Inflammatory macrophage (primary cell): ENCODE measurements around the gene NSUN2.
A peak's percentile ranks its signal among the peaks of the same experiment; 100 is the strongest.

Source experiments
- DNase-seq, 2 donors: peaks; one replicate each; pipeline ENCODE4 v3.0.0-alpha.2; 2020 to 2022

The NSUN2 gene

GRCh38 chr5:6642655-6643054 lies 9.8 kb upstream of the NSUN2 start:
- DNase-seq: no peak

GRCh38 chr5:6638236-6638635 lies 5.4 kb upstream of the NSUN2 start:
- DNase-seq: peak; percentile 38 to 51

GRCh38 chr5:6637590-6637989 lies 4.7 kb upstream of the NSUN2 start:
- DNase-seq: no peak

GRCh38 chr5:6637022-6637421 lies 4.2 kb upstream of the NSUN2 start:
- DNase-seq: no peak

GRCh38 chr5:6636293-6636692 lies 3.4 kb upstream of the NSUN2 start:
- DNase-seq: no peak

- DNase-seq: no peak
These were observed 2.1 kb upstream of the NSUN2 start for GRCh38 chr5:6634788-6635430.

GRCh38 chr5:6634306-6634705 lies 1.5 kb upstream of the NSUN2 start:
- DNase-seq: peak; percentile 33 to 60

- DNase-seq: peak in 1 of 2 donors; percentile 58
These were observed 813 bp upstream of the NSUN2 start for GRCh38 chr5:6633469-6634245.

GRCh38 chr5:6632324-6632887 lies 438 bp downstream of the NSUN2 start:
- peak; percentile 28 to 32 for DNase-seq

- DNase-seq: no peak
These were observed 1.4 kb downstream of the NSUN2 start for GRCh38 chr5:6631441-6631840.

GRCh38 chr5:6626508-6626907 lies 6.3 kb downstream of the NSUN2 start:
- no peak for DNase-seq

GRCh38 chr5:6623941-6624340 lies 8.9 kb downstream of the NSUN2 start:
- DNase-seq: no peak

- DNase-seq: no peak
These were observed 9.6 kb downstream of the NSUN2 start for GRCh38 chr5:6623228-6623627.

GRCh38 chr5:6616632-6617031 lies 16.2 kb downstream of the NSUN2 start:
- no peak for DNase-seq

GRCh38 chr5:6615034-6615815 lies 17.6 kb downstream of the NSUN2 start:
- no peak for DNase-seq

GRCh38 chr5:6611334-6612256 lies 21.2 kb downstream of the NSUN2 start:
- no peak for DNase-seq

- no peak for DNase-seq
These were observed 24.8 kb downstream of the NSUN2 start for GRCh38 chr5:6608016-6608415.

- DNase-seq: no peak
These were observed 25.3 kb downstream of the NSUN2 start for GRCh38 chr5:6607559-6607936.

- DNase-seq: peak; percentile 16 to 30
These were observed 25.8 kb downstream of the NSUN2 start for GRCh38 chr5:6606884-6607558.

GRCh38 chr5:6604946-6605345 lies 27.9 kb downstream of the NSUN2 start:
- DNase-seq: no peak

GRCh38 chr5:6604341-6604740 lies 28.5 kb downstream of the NSUN2 start:
- DNase-seq: no peak

- no peak for DNase-seq
These were observed 29.2 kb downstream of the NSUN2 start for GRCh38 chr5:6603643-6604042.
